ENCODE data around the gene C1orf159.
A peak's percentile ranks its signal among the peaks of the same experiment; 100 is the strongest.

C1orf159 gene

DNA sequence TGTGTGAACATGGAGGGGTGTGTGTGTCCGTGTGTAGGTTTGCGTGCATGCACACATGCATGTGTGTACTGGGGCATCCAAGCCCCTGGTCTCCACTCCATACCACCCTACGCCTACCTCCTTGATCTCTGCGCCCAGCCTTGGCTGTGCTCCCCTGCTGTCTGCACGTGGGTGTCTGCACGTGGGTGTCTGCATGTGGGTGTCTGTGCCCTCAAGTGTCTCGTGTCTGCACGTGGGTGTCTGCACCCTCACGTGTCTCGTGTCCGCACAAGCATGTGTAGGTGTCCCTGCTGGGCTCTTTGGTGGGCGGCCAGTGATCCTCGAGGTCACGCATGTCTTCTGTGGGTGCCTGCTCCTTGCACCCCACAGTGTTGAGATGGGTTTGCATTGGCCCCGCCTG is 62.9 kb downstream of the C1orf159 start:
- DNase-seq (ENCODE audit: low read depth) = no peak

DNA sequence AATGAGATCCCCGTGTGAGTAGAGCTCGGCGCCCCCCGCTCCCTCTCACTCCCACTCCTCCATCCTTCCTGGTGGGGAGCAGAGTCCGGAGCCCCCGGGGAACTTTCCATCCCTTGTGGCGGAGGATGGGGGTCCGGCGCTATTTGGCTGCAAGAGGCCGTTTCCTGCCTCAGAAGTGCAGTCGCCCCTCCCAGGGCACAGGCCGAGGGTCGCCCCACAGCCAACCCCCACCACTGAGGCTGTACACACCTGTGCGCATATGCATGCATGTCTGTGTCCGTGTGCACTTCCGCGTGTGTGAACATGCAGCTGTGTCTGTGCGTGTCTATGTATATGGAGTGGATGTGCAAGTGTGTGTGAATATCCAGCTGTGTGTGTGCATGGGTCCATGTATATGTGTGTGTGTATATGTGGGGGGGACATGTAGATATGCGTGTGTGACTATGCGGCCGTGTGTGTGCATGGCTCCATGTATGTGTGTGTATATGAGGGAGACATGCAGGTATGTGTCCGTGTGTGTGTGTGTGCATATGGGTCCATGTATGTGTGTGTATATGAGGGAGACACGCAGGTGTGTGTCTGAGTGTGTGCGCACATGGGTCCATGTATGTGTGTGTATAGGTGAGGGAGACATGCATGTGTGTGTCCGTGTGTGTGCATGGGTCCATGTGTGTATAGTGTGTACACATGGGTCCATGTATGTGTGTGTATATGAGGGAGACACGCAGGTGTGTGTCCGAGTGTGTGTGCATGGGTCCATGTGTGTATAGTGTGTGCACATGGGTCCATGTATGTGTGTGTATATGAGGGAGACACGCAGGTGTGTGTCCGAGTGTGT is 63.7 kb downstream of the C1orf159 start:
- no peak for DNase-seq (ENCODE audit: low read depth)

DNA sequence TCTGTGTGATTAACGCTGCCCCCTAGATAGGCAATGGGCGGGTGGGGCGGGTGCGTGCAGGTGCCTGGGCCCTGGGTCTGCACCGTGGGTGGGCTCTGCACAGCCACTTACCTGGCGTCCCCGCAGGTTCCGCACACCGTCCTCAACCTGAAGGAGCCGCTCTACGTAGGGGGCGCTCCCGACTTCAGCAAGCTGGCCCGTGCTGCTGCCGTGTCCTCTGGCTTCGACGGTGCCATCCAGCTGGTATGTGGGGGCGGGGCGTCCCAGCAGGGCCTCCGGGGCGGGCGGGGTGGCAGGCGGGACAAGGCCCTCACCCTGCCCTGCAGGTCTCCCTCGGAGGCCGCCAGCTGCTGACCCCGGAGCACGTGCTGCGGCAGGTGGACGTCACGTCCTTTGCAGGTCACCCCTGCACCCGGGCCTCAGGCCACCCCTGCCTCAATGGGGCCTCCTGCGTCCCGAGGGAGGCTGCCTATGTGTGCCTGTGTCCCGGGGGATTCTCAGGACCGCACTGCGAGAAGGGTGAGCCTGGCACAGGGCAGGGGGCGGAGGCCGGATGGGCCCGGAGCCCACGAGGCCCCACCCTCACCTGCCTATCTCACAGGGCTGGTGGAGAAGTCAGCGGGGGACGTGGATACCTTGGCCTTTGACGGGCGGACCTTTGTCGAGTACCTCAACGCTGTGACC is 64.6 kb downstream of the C1orf159 start:
- no peak for DNase-seq (ENCODE audit: low read depth)

DNA sequence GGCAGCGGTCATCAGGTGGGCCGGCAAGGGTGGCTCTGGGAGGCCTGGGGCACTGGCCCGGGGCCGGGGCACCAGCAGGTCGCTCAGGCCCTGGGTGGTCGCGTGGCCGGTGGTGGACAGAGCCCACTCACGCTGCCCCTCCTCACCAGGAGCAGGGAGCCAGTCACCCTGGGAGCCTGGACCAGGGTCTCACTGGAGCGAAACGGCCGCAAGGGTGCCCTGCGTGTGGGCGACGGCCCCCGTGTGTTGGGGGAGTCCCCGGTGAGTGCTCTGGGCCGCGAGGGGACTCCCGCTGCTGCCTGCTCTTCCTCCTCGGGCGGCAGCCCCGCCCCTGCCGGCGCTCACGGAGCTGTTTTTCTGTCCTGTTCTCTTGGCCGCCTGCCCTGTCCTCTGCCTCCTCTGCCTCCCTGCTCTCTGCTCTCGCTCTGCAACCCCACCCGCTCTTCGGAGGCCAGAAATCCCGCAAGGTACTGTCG is 65.3 kb downstream of the C1orf159 start:
- DNase-seq (ENCODE audit: low read depth) = no peak

DNA sequence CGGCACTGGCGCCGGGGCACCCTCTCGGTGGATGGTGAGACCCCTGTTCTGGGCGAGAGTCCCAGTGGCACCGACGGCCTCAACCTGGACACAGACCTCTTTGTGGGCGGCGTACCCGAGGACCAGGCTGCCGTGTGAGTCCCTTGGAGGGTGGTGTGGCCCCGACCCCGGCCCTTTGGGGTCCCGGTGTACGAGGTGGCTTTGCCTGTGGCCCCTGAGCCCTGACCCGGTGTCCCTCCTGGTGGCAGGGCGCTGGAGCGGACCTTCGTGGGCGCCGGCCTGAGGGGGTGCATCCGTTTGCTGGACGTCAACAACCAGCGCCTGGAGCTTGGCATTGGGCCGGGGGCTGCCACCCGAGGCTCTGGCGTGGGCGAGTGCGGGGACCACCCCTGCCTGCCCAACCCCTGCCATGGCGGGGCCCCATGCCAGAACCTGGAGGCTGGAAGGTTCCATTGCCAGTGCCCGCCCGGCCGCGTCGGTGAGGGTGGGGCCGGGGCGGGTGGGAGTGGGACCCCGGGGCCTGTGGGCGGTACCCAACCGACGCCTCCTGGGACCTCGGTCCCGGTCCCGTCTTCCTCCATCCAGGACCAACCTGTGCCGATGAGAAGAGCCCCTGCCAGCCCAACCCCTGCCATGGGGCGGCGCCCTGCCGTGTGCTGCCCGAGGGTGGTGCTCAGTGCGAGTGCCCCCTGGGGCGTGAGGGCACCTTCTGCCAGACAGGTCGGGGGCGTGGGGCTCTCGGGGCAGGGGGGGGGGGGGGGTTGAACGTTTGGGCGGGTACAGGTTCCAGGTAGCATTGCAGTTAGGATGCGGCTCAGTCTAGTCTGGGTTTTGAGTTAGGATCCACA is 66.3 kb downstream of the C1orf159 start:
- DNase-seq (ENCODE audit: low read depth) = no peak

DNA sequence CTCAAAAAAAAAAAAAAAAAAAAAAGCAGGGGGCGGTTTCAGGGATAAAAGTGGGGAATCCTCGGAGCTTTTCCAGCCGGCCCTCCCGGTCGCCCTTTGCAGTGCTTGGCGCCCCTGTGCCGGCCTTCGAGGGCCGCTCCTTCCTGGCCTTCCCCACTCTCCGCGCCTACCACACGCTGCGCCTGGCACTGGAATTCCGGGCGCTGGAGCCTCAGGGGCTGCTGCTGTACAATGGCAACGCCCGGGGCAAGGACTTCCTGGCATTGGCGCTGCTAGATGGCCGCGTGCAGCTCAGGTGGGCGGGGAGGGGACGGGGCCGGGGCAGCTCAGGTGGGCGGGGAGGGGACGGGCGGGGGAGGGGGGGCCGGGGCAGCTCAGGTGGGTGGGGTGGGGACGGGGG is 67.1 kb downstream of the C1orf159 start:
- no peak for DNase-seq (ENCODE audit: low read depth)

DNA sequence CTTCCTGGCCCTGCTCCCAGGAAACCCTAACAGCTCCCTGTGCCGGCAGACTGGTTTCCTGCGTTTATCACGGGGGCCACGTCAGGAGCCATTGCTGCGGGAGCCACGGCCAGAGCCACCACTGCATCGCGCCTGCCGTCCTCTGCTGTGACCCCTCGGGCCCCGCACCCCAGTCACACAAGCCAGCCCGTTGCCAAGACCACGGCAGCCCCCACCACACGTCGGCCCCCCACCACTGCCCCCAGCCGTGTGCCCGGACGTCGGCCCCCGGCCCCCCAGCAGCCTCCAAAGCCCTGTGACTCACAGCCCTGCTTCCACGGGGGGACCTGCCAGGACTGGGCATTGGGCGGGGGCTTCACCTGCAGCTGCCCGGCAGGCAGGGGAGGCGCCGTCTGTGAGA is 67.9 kb downstream of the C1orf159 start:
- DNase-seq (ENCODE audit: low read depth) = no peak

DNA sequence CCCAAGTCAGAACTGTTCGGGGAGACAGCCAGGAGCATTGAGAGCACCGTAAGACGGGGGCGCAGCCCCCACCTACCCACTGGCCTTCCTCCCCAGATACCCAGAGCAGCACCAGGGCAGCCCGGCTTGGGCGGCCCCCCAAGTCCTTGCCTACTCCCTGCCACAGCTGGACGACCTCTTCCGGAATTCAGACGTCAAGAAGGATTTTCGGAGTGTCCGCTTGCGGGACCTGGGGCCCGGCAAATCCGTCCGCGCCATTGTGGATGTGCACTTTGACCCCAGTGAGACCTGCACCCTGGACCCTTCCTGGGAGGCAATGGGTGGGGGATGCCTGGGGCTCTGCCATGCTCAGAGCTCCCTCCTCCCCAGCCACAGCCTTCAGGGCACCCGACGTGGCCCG is 68.5 kb downstream of the C1orf159 start:
- DNase-seq (ENCODE audit: low read depth) = no peak

DNA sequence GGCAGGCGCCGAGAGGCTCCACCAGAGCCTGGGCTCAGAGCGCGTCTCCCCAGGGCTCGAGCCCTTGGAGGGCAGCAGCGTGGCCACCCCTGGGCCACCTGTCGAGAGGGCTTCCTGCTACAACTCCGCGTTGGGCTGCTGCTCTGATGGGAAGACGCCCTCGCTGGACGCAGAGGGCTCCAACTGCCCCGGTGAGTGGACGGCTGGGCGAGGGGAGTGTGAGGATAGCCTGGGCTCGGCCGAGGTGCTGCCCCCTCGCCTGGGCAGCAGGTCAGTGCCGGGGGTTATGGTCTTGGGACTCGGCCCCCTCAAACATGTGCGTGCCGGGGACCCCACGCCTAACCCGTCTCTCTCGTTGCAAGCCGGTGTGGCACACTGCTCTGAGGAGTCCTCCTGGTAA is 69.1 kb downstream of the C1orf159 start:
- DNase-seq (ENCODE audit: low read depth) = no peak

DNA sequence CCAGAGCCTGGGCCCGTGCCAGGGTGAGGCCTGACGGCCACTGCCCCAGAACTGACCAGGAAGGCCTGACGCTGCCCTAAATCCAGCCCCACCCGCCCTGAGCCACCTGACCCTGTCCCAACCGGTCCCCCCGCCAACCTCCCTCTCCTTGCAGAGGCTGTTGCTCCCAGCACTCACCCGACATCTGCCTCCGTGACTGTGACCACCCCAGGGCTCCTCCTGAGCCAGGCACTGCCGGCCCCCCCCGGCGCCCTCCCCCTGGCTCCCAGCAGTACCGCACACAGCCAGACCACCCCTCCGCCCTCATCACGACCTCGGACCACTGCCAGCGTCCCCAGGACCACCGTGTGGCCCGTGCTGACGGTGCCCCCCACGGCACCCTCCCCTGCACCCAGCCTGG is 69.6 kb downstream of the C1orf159 start:
- no peak for DNase-seq (ENCODE audit: low read depth)

DNA sequence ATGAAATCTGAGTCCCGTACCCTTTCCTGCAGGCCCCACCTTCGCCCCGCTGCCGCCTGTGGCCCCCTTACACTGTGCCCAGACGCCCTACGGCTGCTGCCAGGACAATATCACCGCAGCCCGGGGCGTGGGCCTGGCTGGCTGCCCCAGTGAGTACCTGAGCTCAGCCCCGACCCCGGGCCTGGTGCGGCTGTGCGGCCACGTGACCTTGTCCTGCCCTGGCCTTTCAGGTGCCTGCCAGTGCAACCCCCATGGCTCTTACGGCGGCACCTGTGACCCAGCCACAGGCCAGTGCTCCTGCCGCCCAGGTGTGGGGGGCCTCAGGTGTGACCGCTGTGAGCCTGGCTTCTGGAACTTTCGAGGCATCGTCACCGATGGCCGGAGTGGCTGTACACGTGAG is 70.8 kb downstream of the C1orf159 start:
- DNase-seq (ENCODE audit: low read depth) = no peak

DNA sequence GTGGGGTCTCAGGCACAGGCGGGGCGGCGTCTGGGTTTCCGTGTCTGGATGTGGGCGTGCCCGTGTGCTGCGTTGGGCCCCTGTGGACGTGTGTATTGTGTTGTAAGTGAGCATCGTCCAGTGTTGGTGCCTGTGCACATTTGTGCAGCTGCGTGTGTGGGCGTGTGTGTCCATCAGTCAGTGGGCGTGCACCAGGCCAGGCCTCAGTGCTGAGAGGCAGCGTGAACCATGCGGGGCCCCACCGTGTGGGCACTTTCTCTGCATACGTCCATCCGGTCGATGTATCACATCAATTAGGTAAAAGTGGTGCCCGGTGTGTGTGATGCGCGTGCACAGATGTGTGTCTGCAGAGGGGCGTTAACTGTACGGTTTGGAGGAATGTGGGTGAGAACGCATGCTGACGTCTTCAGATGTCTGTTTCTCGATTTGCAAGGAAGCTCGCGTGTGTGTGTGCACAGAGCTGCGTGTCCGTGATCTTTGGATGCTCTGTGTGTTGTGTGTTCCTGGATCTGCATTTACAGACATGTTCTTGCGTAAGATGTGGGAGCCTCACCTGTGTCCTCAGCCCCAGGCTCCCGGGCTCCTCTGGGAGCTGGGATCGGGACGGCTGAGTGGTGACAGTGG is 71.3 kb downstream of the C1orf159 start:
- no peak for DNase-seq (ENCODE audit: low read depth)

DNA sequence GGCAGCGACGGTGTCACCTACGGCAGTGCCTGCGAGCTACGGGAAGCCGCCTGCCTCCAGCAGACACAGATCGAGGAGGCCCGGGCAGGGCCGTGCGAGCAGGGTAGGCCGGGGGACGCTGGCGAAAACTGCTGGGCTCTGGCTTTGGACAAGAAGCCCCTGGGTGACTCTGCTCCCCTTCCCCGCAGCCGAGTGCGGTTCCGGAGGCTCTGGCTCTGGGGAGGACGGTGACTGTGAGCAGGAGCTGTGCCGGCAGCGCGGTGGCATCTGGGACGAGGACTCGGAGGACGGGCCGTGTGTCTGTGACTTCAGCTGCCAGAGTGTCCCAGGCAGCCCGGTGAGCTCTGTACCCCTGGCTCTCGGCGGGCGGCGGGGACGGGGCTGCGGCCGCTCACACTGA is 72.0 kb downstream of the C1orf159 start:
- DNase-seq (ENCODE audit: low read depth) = no peak

DNA sequence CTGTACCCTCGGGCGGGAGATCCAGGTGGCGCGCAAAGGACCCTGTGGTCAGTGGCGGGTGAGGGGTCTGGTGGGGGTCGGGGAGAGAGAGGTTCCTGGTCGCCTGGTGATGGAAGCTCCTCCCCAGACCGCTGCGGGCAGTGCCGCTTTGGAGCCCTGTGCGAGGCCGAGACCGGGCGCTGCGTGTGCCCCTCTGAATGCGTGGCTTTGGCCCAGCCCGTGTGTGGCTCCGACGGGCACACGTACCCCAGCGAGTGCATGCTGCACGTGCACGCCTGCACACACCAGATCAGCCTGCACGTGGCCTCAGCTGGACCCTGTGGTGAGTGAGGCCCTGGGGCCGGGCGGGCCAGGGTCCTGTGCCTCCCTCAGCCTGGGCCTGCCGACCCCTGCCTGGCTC is 72.5 kb downstream of the C1orf159 start:
- no peak for DNase-seq (ENCODE audit: low read depth)

DNA sequence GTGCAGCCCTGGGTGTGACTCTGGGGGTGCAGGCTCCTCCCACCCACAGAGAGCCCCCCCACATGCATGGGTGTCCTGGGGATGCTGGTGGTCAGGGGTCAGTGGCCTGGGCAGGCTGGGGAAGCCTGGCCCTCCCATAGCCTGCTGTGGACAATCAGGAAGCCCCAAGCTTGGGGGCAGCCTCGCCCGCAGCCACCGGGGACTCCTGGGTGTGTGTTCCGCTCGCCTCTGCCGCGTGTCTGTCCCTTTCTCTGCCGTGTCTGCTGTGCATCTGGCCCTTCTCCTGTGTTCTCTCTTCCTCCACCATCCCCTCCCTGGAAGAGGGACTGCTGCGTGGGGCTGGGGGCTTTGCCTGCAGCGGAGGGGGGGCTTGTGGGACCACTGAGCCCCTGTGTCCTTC is 73.1 kb downstream of the C1orf159 start:
- DNase-seq (ENCODE audit: low read depth) = no peak

DNA sequence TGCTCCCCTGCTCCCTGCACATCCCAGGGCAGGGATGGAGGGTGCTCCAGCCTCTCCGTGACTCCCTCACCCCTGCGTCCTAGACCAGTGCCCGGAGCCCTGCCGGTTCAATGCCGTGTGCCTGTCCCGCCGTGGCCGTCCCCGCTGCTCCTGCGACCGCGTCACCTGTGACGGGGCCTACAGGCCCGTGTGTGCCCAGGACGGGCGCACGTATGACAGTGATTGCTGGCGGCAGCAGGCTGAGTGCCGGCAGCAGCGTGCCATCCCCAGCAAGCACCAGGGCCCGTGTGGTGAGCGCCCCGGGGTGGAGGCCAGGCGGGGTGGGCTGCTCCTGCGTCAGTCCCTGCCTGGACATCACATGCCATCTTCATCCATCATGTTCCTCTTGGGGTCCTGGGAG is 74.0 kb downstream of the C1orf159 start:
- no peak for DNase-seq (ENCODE audit: low read depth)

DNA sequence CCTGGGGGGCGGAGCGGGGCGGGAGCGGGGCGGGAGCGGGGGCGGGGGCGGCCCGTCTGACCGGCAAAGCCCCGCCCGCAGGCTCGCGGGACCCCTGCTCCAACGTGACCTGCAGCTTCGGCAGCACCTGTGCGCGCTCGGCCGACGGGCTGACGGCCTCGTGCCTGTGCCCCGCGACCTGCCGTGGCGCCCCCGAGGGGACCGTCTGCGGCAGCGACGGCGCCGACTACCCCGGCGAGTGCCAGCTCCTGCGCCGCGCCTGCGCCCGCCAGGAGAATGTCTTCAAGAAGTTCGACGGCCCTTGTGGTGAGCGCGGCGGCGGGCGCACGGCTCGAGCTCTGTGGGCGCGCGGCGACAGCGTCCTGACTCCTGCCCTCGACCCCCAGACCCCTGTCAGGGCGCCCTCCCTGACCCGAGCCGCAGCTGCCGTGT is 74.8 kb downstream of the C1orf159 start:
- DNase-seq (ENCODE audit: low read depth) = no peak

DNA sequence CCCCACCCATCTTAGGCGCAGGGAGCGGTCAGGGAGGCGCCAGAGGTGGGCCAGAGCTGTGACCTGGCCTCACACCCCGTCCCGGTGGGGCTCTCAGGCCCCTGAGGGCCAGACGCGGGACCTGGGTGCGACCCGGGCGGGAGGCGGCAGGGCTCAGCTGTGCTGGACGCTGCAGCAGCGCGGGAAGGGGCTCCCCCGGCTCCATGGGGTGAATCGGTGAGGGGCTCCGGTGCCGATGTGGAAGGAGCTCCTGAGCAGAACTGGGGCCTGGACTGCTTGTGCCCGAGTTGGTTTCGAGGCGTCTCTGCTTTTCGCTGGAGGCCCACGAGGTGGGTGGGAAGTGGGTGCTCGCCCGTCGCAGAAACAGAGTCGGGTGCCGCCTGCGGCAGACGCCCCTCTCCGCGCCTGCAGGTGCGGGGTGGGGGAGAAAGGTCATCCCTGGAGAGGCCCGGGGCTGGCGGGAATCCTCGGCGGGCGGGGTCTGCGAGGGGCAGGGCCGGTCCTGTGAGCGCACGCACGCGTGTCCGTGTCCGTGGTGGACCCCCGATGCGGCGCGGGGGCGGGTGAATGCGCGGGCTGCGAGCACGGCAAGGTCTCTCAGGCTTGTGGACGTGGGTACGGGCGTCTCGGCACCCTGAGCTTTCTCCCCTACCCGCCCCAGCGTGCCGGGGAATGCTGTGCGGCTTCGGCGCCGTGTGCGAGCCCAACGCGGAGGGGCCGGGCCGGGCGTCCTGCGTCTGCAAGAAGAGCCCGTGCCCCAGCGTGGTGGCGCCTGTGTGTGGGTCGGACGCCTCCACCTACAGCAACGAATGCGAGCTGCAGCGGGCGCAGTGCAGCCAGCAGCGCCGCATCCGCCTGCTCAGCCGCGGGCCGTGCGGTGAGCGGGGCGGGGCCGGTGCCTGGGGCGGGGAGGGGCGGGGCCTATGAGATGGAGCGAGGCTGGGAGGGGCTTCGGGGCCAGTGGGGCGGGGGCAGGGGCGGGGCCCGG is 75.6 kb downstream of the C1orf159 start:
- peak; percentile 86 for DNase-seq (ENCODE audit: low read depth)

DNA sequence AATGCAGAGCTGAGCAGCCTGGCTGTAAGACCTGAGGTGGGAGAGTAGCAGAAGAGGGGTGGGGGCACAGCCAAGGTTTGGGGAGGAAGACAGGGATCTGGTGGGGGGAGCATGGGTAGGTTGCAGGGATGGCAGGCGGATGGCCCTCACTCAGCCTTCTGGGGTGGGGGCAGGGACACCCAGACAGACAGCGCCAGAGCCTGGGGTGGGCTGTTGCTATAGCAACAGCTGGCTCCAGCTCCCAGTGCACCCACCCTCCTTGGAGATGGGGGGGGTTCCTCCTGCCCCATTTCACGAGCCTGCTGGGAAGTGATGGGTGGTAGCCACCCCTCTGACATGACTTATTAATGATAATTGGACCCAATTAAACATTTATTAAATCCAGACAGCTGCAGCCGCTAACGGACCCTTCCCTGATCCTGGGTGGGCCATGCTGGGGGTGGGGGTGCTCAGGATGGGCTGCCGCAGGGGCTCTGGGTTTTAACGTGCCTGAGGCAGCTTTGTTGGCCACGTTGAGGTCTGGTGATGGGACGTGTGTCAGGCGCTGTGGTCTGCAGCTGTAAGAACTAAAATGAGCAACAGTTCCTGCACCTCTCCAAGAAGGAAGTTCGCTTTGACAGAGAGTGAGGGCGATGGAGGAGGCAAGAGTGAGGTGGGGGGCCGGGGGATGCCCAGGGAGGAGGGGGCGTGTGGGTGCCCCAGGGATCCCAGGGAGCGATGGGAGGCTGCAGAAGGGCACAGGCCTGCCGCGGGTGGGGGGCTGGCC is 76.6 kb downstream of the C1orf159 start:
- no peak for DNase-seq (ENCODE audit: low read depth)

DNA sequence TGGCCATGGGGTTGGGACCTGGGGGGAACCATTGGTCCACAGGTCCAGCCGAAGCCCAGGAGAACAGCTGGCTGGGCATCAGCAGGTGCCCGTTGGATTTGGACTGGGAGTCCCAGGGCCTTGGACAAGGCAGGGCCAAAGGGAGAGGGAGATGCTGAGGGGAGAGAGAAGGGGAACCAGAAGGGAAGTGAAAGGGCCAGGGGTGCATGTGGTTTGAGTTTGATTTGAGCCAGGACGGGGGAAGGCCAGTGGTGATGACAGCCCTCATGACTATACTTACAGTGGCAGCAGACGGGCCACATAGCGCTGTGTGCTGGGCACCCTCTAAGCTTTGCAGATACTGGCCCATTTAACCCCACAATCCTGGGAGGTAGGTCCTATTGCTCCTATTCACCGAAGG is 77.2 kb downstream of the C1orf159 start:
- DNase-seq (ENCODE audit: low read depth) = no peak
